Body of pancreas (tissue), 4 donors: ENCODE measurements around the gene SEMA3F. TPM values are rescaled to one million over a fixed set of nuclear protein-coding genes. Genes with fewer than 3 reads are reported as not detected.

Source experiments
- ATAC-seq: fragments of 150-250 bp; one replicate; pipeline ENCODE4 v1.9.1; 2016
- DNase-seq, 4 donors: peaks; one replicate each; pipeline ENCODE4 v3.0.0-alpha.2; 2019
- H3K27ac ChIP-seq, 4 donors: fragments of 200-600 bp; sonication (generic); 1 replicate in 3 of 4; 2 replicates in 1 of 4; pipeline versions ENCODE4 v1.5.1 to v1.6.1; 2016 to 2019; ENCODE audit warnings: mild to moderate bottlenecking in 1 of 4, mixed read lengths in 1 of 4, moderate library complexity in 1 of 4
- H3K27me3 ChIP-seq, 2 donors: fragments of 200-600 bp; sonication (generic); one replicate each; pipeline ENCODE4 v1.6.0; 2016; ENCODE audit warnings: mild to moderate bottlenecking in 1 of 2
- H3K36me3 ChIP-seq, 2 donors: fragments of 200-600 bp; sonication (generic); replicated peaks in 1 of 2; 2 replicates each; pipeline ENCODE4 v1.5.1; 2016; ENCODE audit warnings: low read depth in 2 of 2; ENCODE audit not compliant: insufficient read depth in 1 of 2
- H3K4me1 ChIP-seq: fragments of 200-600 bp; sonication (generic); one replicate; pipeline ENCODE4 v1.6.0; 2016
- H3K4me3 ChIP-seq, 2 donors: fragments of 200-600 bp; sonication (generic); 1 replicate in 1 of 2; 2 replicates in 1 of 2; pipeline ENCODE4 v1.5.1; 2016 to 2019
- H3K9me3 ChIP-seq, 3 donors: fragments of 200-600 bp; sonication (generic); 1 replicate in 2 of 3; 2 replicates in 1 of 3; pipeline ENCODE4 v1.5.1; 2016
- CTCF ChIP-seq, 7 experiments: fragments of 450-650 bp in 4 of 7; fragments of 200-600 bp in 3 of 7; sonication (generic) in 3 of 7; IDR thresholded peaks; one replicate each; pipeline ENCODE4 v1.5.1; 2016 to 2019; ENCODE audit warnings: antibody characterized with exemption in 7 of 7
- POLR2A ChIP-seq, 3 donors: fragments of 450-650 bp; IDR thresholded peaks; one replicate each; pipeline ENCODE4 v1.6.1; 2016; ENCODE audit warnings: antibody characterized with exemption in 3 of 3, mild to moderate bottlenecking in 2 of 3
- WGBS, 2 donors: methylation state at CpG; one replicate each; pipeline ENCODE4 v1.1.5; 2017; 5-methylcytosine and 5-hydroxymethylcytosine counted together
- intact Hi-C: fragments of 100-400 bp; cut with DNase I; formaldehyde crosslinking; loops from one replicate; pipeline ENCODE4 v1.15.1; 2023
- total RNA-seq, 2 donors: library from RNA; depleted of rRNA; stranded (reverse); fragments of >200 nt; gene quantifications; one replicate each; pipeline ENCODE4 v1.1.0, GENCODE V29; 2016

SEMA3F gene
- total RNA-seq, 2 donors from 2014 or later: 5.2 to 25.4 TPM

- Histone ChIP-seq H3K27me3 (no peaks in the 10 kb centered on the region), H3K36me3 (peaks cover 18 to 40% of the 10 kb centered on the region in 2 donors), H3K4me1 (no peaks in the 10 kb centered on the region), H3K27ac (no peak overlapping the region), H3K9me3 (no peaks in the 10 kb centered on the region), H3K4me3 (no peak overlapping the region)
- intact Hi-C loops: loop anchor here (5.0 kb wide), 1 partner anchor 68 kb away; no protein-coding TSS in a partner anchor
- DNase-seq: no peak
- TF ChIP-seq POLR2A (IDR thresholded peaks at IDR 0.05): no peak
- no peak for TF ChIP-seq CTCF (IDR thresholded peaks at IDR 0.05)
- no peak for ATAC-seq
- WGBS, 2 donors: 81 to 91% methylated on average over 3 of the region's 3 CpGs
Measured at GRCh38 chr3:50119786-50120185, 35.3 kb upstream of the SEMA3F start.

- no peak for TF ChIP-seq POLR2A (IDR thresholded peaks at IDR 0.05)
- no peak for TF ChIP-seq CTCF (IDR thresholded peaks at IDR 0.05)
- no peak overlapping the region for H3K4me3 ChIP-seq
- DNase-seq (no peak), ATAC-seq (no peak)
- H3K9me3 ChIP-seq: no peaks in the 10 kb centered on the region
- intact Hi-C loops: loop anchor here (5.0 kb wide), 1 partner anchor 67 kb away; no protein-coding TSS in a partner anchor
- H3K27ac ChIP-seq: peak overlapping the region in 1 of 4 donors; percentile 8
- 83% methylated on average over 10 of the region's 10 CpGs; no CpG with 5 or more reads in 1 of the 2 donors for WGBS, 2 donors
- no peaks in the 10 kb centered on the region for H3K27me3 ChIP-seq
- no peaks in the 10 kb centered on the region for H3K4me1 ChIP-seq
- peaks cover 10 to 32% of the 10 kb centered on the region in 2 donors for H3K36me3 ChIP-seq
Measured at GRCh38 chr3:50120364-50121071, 34.6 kb upstream of the SEMA3F start.

- H3K4me1 ChIP-seq: peaks cover 6% of the 10 kb centered on the region
- peak overlapping the region in 1 of 4 donors; percentile 8 for H3K27ac ChIP-seq
- 33 to 52% methylated on average over 6 to 12 of the region's 13 CpGs for WGBS, 2 donors
- intact Hi-C loops: loop anchor here (5.0 kb wide), 1 partner anchor 66 kb away; no protein-coding TSS in a partner anchor
- H3K9me3 ChIP-seq: no peaks in the 10 kb centered on the region
- no peaks in the 10 kb centered on the region for H3K27me3 ChIP-seq
- no peak overlapping the region for H3K4me3 ChIP-seq
- ATAC-seq (peak; percentile 86), DNase-seq (peak; percentile 75 to 82 (median 79))
- TF ChIP-seq CTCF (IDR thresholded peaks at IDR 0.05) (peak; percentile 63 to 89 (median 78)), POLR2A (IDR thresholded peaks at IDR 0.05) (peak in 1 of 3 donors; percentile 7)
- H3K36me3 ChIP-seq: peaks cover 2 to 24% of the 10 kb centered on the region in 2 donors
Measured at GRCh38 chr3:50121072-50122032, 33.8 kb upstream of the SEMA3F start.

GRCh38 chr3:50122071-50122470 is 33.1 kb upstream of the SEMA3F start:
- no peak overlapping the region for H3K27ac ChIP-seq
- peaks cover 13% of the 10 kb centered on the region for H3K4me1 ChIP-seq
- H3K9me3 ChIP-seq: no peaks in the 10 kb centered on the region
- peaks cover 0 to 17% of the 10 kb centered on the region in 2 donors for H3K36me3 ChIP-seq
- WGBS, 2 donors: 68 to 76% methylated on average over 2 of the region's 2 CpGs
- no peak for DNase-seq
- no peaks in the 10 kb centered on the region for H3K27me3 ChIP-seq
- ATAC-seq: no peak
- intact Hi-C loops: loop anchor here (5.0 kb wide), 1 partner anchor 65 kb away; no protein-coding TSS in a partner anchor
- TF ChIP-seq POLR2A (IDR thresholded peaks at IDR 0.05) (no peak), CTCF (IDR thresholded peaks at IDR 0.05) (no peak)
- H3K4me3 ChIP-seq: no peak overlapping the region
